Measurements from ENCODE around the gene HES2.
A peak's percentile ranks its signal among the peaks of the same experiment; 100 is the strongest.

DNA sequence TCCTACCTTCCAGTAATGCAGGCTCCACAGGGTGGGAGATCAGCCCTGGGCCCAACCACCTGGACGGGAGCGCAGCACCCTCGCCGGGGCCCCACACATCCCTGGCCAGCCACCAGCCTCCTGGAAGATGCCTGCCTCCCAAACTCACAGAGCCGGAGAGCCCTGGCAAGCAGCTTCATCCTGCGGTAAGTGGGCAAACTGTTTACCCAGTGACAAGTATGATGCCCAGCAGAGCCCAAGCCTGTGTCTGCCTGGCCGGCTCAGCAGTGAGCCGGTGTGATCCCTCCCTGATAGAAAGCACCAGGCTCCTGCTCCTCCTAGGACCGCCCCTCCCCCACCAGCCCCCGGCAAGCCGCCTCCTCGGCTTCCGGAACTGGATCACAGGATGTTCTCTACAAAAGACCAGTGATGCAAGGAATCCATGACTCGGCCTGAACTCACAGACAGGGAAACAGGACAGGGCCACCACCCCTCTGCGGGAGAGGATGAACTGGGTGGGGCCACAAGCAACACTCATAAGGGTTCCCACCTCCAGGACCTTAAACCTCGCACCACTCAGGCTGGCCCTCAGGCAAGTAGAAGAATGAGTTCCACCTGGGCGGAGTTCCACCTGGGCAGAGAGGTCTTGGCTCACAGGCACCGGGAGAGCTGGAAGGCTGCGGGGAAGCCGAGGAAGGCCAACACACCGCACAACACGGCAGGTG, 34.1 kb downstream of the HES2 start:
- TF ChIP-seq GATA3 (IDR thresholded peaks at IDR 0.05; ENCODE audit: low read depth, low read length): no peak
- TF ChIP-seq GATA2 (IDR thresholded peaks at IDR 0.05; ENCODE audit: low read depth, low read length): peak; percentile 75
